HG03520 (cell line): ENCODE measurements around the gene CHKA.

Experiments used
- ATAC-seq: cut with Tn5 transposase; IDR thresholded peaks from one replicate; pipeline ENCODE4 v1.9.1; 2021; ENCODE audit warnings: mild to moderate bottlenecking, moderate library complexity; ENCODE audit not compliant: unreplicated experiment

The CHKA gene

GRCh38 chr11:68076371-68077042 is 44.7 kb downstream of the CHKA start:
- no peak for ATAC-seq

- no peak for ATAC-seq
Observed at GRCh38 chr11:68074584-68075352, 46.4 kb downstream of the CHKA start.

GRCh38 chr11:68071281-68072048 is 49.7 kb downstream of the CHKA start:
- ATAC-seq, result no peak

DNA sequence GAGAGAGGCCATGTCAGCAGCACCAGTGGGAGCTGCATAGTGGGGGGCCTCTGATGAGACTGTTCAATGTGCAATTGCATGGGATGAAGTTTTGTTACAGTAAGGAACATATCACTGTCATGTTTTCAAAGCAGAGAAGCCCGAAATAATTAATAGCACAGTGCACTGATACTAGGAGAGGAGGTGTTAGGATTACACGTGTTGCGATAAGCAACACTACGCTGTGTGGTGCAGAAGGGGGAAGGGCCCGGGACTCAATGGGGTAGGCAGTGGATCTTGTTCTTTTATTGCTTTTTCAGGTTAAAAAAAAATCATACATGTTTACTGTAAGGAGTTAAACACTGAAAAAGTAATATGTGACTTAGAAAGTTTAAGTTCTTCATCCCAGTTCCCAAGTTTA is 53.2 kb downstream of the CHKA start:
- no peak for ATAC-seq

GRCh38 chr11:68066742-68067141 is 54.4 kb downstream of the CHKA start:
- no peak for ATAC-seq

DNA sequence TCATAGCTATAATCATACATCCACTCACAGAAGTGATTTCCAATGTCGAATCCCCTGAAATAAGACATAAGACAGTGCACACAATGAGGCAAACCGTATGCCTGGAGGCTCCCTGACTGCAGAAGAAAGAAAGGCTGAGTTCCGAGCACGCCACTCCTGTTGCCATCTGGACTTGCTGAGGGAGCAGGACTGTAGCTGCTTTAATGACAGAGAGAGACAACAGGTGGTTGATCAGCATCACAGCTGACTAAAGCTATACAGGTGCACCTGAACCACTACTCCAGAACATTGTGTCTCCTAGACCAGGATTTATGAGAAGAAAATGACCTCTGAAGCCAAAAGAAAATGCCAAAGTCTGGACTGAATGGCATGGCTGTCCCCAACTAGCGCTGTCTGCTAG is 55.3 kb downstream of the CHKA start:
- ATAC-seq, result no peak

GRCh38 chr11:68064926-68065325 is 56.3 kb downstream of the CHKA start:
- ATAC-seq, result no peak

DNA sequence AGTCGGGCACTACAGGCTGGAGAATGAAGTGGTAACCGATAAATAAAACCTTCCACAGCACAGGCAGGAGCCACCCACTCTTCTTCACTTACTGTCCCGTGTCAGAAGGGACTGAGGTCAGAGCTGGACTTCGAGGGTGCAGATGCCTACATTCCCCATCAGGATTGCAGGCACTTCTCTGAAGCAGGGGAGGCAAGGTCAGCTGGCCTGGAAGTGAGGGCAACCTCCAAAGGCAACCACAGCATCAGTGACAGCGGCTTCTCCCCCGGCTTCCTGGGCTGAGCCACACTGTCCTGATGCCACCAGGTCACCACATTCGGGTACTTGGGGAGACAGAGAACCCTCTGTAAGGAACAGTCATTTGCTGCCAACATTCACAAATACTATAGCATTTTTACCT is 59.7 kb downstream of the CHKA start:
- ATAC-seq, result no peak

DNA sequence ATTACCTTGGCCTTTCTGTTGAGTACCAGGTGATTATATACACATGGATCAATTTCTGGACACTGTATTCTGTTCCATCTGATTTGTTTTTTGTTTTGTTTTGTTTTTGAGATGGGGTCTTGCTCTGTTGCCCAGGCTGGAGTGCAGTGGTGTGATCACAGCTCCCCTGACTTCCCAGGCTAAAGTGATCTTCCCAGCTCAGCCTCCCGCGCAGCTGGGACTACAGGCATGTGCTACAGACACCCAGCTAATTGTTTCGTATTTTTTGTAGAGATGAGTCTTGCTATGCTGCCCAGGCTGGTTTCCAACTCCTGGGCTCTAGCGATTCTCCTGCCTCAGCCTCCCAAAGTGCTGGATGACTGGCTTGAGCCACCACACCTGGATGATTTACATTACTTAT is 63.4 kb downstream of the CHKA start:
- ATAC-seq, result no peak

DNA sequence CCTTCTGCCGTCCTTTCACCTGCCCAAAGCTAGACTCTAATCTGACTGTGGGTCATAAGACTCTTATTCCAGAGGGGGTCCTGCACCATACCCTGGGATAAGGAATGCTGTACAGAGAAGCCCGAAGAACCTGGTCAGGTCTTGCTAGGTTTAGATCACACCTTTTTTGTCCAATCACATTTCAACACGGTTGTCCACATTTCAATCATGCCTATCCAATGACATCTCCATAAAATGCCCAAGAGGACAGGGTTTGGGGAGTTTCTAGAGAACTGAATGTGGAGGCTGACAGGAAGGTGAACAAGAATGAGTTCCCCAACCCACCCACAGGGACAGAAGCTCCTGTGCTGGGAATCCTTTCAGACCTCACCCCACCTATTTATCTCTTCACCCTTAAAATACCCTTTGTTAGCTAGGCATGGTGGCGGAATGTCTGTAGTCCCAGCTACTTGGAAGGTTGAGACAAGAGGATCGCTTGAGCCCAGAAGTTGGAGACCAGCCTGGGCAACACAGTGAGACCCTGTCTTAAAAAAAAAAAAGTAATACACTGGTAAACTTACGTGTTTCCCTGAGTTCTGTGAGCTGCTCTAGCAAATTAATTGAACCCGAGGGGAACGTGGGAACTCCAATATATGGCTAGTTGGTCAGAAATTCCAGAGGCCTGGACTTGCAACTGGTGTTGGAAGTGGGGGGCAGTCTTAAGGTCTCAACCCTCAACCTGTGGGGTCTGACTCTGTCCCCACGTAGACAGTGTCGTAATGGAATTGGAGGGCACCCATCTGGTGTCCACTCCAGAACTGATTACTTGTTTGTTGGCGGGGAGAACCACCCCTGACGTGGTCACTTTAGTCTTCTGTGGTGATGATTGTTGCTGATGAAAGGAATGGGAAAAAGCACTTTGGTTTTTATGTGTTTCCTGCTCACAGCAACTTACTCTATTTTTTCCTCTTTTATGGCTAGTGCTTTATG is 64.6 kb downstream of the CHKA start:
- ATAC-seq, result no peak

DNA sequence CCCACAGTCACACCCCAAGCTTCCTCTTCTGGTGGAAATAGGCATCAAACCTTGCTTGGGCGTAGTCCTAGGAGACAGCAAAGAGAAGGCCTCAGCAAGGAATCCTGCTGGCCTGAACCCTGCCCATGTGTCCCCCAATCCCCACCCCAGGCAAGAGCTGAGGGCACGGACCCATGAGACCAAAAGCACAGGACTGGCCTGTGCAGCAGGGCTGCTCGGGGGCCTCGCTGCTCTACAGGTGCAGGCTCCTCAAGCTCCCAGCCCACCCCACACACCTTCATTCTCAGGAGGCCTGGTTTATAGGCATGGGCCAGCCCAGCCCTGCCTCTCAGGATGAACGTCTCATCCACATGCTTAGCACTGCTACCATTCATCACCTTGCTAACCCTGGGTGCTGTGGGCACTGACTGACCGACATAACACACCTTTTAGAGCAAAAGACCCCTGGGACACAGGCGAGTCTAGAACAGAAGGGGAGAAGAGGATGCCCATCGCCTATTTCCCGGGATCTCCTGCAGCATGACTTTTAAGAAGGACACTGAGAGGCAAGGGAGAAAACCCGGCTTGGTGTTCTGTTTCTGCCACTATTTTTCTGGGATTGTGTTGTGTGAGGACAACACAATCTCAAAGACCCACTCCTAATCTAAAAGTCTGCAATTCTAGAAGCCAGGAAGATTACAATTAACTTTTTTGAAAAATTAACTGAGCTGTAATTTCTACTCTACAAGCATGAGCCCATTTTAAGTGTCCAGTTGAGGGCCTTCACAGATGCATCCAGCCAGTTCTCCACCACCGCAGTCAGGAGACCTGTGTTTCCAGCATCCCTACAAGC is 67.0 kb downstream of the CHKA start:
- no peak for ATAC-seq

DNA sequence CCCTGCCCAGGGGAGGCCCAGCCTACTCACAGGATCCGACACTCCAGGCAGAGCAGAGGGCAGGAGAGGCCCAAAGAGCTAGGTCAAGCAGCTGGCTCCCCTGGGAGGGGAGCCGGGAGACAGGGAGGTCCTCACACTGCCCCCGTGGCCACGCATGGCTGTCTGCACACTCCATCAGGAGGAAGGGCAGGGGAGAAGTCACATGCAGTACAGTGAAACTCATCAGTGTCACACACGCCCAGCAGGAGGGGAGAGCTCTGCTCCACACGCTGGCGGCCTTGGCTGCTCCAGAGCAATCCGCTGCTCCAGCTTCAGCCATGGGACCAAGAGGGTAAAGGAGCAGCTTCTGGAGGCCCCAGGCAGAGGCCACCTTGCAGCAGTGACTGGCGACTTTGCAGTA is 68.1 kb downstream of the CHKA start:
- no peak for ATAC-seq

- ATAC-seq, result no peak
Observed at GRCh38 chr11:68052137-68052873, 68.9 kb downstream of the CHKA start.

GRCh38 chr11:68051191-68052136 is 69.7 kb downstream of the CHKA start:
- no peak for ATAC-seq

GRCh38 chr11:68050371-68050841 is 70.8 kb downstream of the CHKA start:
- no peak for ATAC-seq

DNA sequence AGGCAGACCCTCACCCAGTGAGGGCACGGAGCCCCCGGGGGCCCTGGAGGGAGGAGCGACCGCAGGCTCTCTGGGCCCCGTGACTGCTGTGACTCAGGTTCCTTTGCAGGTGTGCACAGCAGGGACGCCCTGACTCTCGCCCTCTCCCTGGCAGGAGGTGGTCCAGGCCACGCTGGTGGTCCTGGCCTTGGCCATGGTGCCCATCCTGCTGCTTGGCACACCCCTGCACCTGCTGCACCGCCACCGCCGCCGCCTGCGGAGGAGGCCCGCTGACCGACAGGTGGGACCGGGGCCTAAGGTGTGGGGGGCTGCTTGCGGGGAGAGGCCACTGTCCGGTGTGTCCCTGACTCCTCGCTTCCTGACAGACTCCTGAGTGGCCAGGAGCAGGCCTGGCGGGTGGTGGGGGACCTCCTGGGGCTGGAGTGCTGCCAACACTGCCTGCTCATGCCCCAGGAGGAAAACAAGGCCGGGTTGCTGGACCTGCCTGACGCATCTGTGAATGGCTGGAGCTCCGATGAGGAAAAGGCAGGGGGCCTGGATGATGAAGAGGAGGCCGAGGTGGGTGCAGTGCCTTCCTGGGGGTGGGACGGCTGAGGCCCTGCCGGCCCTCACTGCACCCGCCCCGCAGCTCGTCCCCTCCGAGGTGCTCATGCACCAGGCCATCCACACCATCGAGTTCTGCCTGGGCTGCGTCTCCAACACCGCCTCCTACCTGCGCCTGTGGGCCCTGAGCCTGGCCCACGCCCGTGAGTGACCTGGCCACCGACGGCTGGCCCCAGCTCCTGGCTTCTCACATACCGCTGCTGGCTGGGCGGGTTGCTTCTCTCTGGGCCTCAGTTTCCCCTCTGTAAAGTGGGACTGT is 71.4 kb downstream of the CHKA start:
- ATAC-seq, result no peak
